K562 treated with DMSO at 1 percent for 12 hours (cell line): Measurements from ENCODE around the gene MYBPH. TPM values are rescaled to one million over a fixed set of nuclear protein-coding genes. Genes with fewer than 3 reads are reported as not detected.

Experiments
- total RNA-seq: library from RNA; unstranded; fragments of 300-600 nt; gene quantifications from 2 replicates; pipeline ENCODE4 v1.2.3, GENCODE V29; 2022; ENCODE audit not compliant: insufficient read depth

Gene MYBPH
- total RNA-seq = not detected in 2 replicates

GRCh38 chr1:203175237-203175826, at the start of gene MYBPH:
MYBPH (minus strand) TSS chr1:203175826; CDS start chr1:203175755, 71 bp downstream.

GRCh38 chr1:203186446-203187303, 11.0 kb upstream of the MYBPH start, which contains the start of gene CHI3L1:
CHI3L1 (minus strand) TSS chr1:203186704; CDS start chr1:203186623, 81 bp downstream.

GRCh38 chr1:203127666-203128430, 47.8 kb downstream of the MYBPH start, which contains the start of gene ADORA1:
ADORA1 (plus strand) TSS chr1:203127726; CDS start chr1:203128842, 1,116 bp downstream.

Other genes starting within 250 kb of the MYBPH start
- 11.6 and 27.5 TPM in 2 replicates for gene KLHL12, start 248.6 kb downstream of the MYBPH start, total RNA-seq
- 90.9 and 140 TPM in 2 replicates for gene ADIPOR1, start 217.5 kb downstream of the MYBPH start, total RNA-seq
- 40.4 and 54.3 TPM in 2 replicates for gene CYB5R1, start 208.6 kb downstream of the MYBPH start, total RNA-seq
- 45.4 and 87.6 TPM in 2 replicates for gene TMEM183A, start 168.5 kb downstream of the MYBPH start, total RNA-seq
- 1.3 and 1.6 TPM in 2 replicates for gene PPFIA4, start 149.3 kb downstream of the MYBPH start, total RNA-seq
- gene MYOG, start 89.8 kb downstream of the MYBPH start, total RNA-seq = not detected in 2 replicates
- gene ADORA1, start 48.1 kb downstream of the MYBPH start, total RNA-seq = not detected in 2 replicates
- not detected in 2 replicates for gene CHI3L1, start 10.9 kb upstream of the MYBPH start, total RNA-seq
- gene CHIT1, start 53.8 kb upstream of the MYBPH start, total RNA-seq = not detected in 2 replicates
- gene BTG2, start 129.7 kb upstream of the MYBPH start, total RNA-seq = 12.6 and 23.4 TPM in 2 replicates
- gene FMOD, start 175.3 kb upstream of the MYBPH start, total RNA-seq = 0.22 TPM in 1 of 2 replicates, not detected in the other